Pancreas (tissue), 10 donors: ENCODE measurements around the gene NPTXR. TPM values are rescaled to one million over a fixed set of nuclear protein-coding genes. Genes with fewer than 3 reads are reported as not detected.

Source experiments
- ATAC-seq, 4 donors: fragments of 200-7000 bp; cut with Tn5 transposase; one replicate each; pipeline versions ENCODE4 v1.8.0 to v1.9.1; 2020; ENCODE audit warnings: mild to moderate bottlenecking in 4 of 4, moderate library complexity in 4 of 4
- DNase-seq, 6 donors: peaks; one replicate each; pipeline ENCODE4 v3.0.0-alpha.2; 2020
- FAIRE-seq: peaks from 2 replicates; lab custom pipeline; 2012; peaks lifted over from hg19 to GRCh38; lab: Jason Lieb, UNC
- H3K27ac ChIP-seq, 4 donors: fragments of 200-600 bp; sonication (generic); 1 replicate in 3 of 4; 2 replicates in 1 of 4; pipeline versions ENCODE4 v1.5.0 to v1.8.0; 2020
- H3K27me3 ChIP-seq, 4 donors: fragments of 200-600 bp; one replicate each; pipeline ENCODE4 v1.8.0; 2021
- H3K36me3 ChIP-seq, 3 donors: fragments of 200-600 bp; sonication (generic) in 1 of 3; one replicate each; pipeline versions ENCODE4 v1.5.0 to v1.8.0; 2020 to 2021
- H3K4me1 ChIP-seq, 3 donors: fragments of 200-600 bp; one replicate each; pipeline ENCODE4 v1.8.0; 2021
- H3K4me3 ChIP-seq, 4 donors: fragments of 200-600 bp; sonication (generic) in 2 of 4; one replicate each; pipeline versions ENCODE4 v1.5.0 to v1.8.0; 2020 to 2021
- H3K9me3 ChIP-seq, 4 donors: fragments of 200-600 bp; one replicate each; pipeline ENCODE4 v1.8.0; 2021
- CTCF ChIP-seq, 4 donors: fragments of 200-600 bp; sonication (generic) in 3 of 4; IDR thresholded peaks; one replicate each; pipeline versions ENCODE4 v1.5.0 to v1.8.0; 2021; ENCODE audit warnings: antibody characterized with exemption in 4 of 4
- WGBS, 2 donors: extraction: QIAGEN DNeasy Blood & Tissue Kit; methylation state at CpG; one replicate each; pipeline ENCODE4 v1.1.7; 2013; 5-methylcytosine and 5-hydroxymethylcytosine counted together
- intact Hi-C, 3 donors: fragments of 100-400 bp; cut with DNase I; formaldehyde crosslinking; loops; one replicate each; pipeline versions ENCODE4 v1.11.1 to v1.14.2; 2022
- polyA plus RNA-seq, 2 donors: library from polyadenylated mRNA; stranded (reverse); fragments of 200-250 nt; gene quantifications; one replicate each; pipeline ENCODE4 v1.2.3, GENCODE V29; 2013
- total RNA-seq, 6 donors: library from RNA; stranded (reverse); fragmentation: NEBNext Ultra II Directional in 4 of 6; extraction: Animal tissue kit (Norgen Biotek cat#: 25700) in 4 of 6; gene quantifications; one replicate each; pipeline versions ENCODE4 v1.2.1 to v1.2.4, GENCODE V29; 2021 to 2023
- donor health status: healthy with polysubstance abuse.
- donor health status: DM: no; HTN: no; CAD: no; lungs with moderate emphysema.
- donor health status: DM: no; HTN: no; CAD: no.
- donor health status: control.
- donor health status: control.
- donor health status: Bipolar disorder and iron deficiency.
- donor health status: DM: yes; HTN: yes; CAD: no.
- donor health status: DM: no; HTN: no; CAD: no.
- donor health status: DM: no; HTN: no; CAD: no.
- donor health status: DM: yes; HTN: yes; CAD: no.

Gene NPTXR
- total and polyA plus RNA-seq, 8 donors = 3.0 to 11.0 (median 5.3) TPM

GRCh38 chr22:38844315-38845003, 631 bp upstream of the NPTXR start:
- Histone ChIP-seq H3K4me3 (peak overlapping the region in 3 of 4 donors; percentile 13 to 62 (median 42)), H3K36me3 (no peaks in the 10 kb centered on the region), H3K27me3 (no peaks in the 10 kb centered on the region), H3K4me1 (peaks cover 0 to 15% (median 3%) of the 10 kb centered on the region in 3 donors), H3K9me3 (no peaks in the 10 kb centered on the region), H3K27ac (no peak overlapping the region)
- no peak for TF ChIP-seq CTCF (IDR thresholded peaks at IDR 0.05)
- intact Hi-C loops = no loop called here
- DNase-seq = peak in 1 of 6 donors; percentile 46
- ATAC-seq = peak in 2 of 4 donors; percentile 3 to 5
- FAIRE-seq = no peak
- WGBS, 2 donors = 22% methylated on average over 20 to 22 of the region's 22 CpGs

- no peak for FAIRE-seq
- WGBS, 2 donors = 1% methylated on average over 45 to 68 of the region's 68 CpGs
- peak in 1 of 4 donors; percentile 22 for TF ChIP-seq CTCF (IDR thresholded peaks at IDR 0.05)
- H3K4me1 ChIP-seq = peaks cover 0 to 15% (median 3%) of the 10 kb centered on the region in 3 donors
- no peaks in the 10 kb centered on the region for H3K36me3 ChIP-seq
- H3K4me3 ChIP-seq = peak overlapping the region; percentile 23 to 62 (median 46)
- H3K27ac ChIP-seq = peak overlapping the region; percentile 30 to 49 (median 46)
- intact Hi-C loops = no loop called here
- H3K9me3 ChIP-seq = no peaks in the 10 kb centered on the region
- peak; percentile 58 to 80 (median 64) for ATAC-seq
- DNase-seq = peak in 5 of 6 donors; percentile 54 to 85 (median 70)
- no peaks in the 10 kb centered on the region for H3K27me3 ChIP-seq
These were observed 599 bp downstream of the NPTXR start for GRCh38 chr22:38843201-38843656.

GRCh38 chr22:38842512-38843200, 1.2 kb downstream of the NPTXR start:
- intact Hi-C loops = no loop called here
- H3K9me3 ChIP-seq = no peaks in the 10 kb centered on the region
- TF ChIP-seq CTCF (IDR thresholded peaks at IDR 0.05) = no peak
- no peaks in the 10 kb centered on the region for H3K27me3 ChIP-seq
- 30 to 31% methylated on average over 34 of the region's 34 CpGs for WGBS, 2 donors
- ATAC-seq = no peak
- H3K4me3 ChIP-seq = peak overlapping the region; percentile 23 to 62 (median 46)
- H3K27ac ChIP-seq = peak overlapping the region in 3 of 4 donors; percentile 30 to 49 (median 48)
- no peak for DNase-seq
- H3K4me1 ChIP-seq = peaks cover 0 to 15% (median 3%) of the 10 kb centered on the region in 3 donors
- no peak for FAIRE-seq
- H3K36me3 ChIP-seq = no peaks in the 10 kb centered on the region

GRCh38 chr22:38841635-38842034, 2.2 kb downstream of the NPTXR start:
- FAIRE-seq (no peak), DNase-seq (no peak), ATAC-seq (peak in 1 of 4 donors; percentile 2)
- Histone ChIP-seq H3K4me1 (peaks cover 0 to 15% (median 3%) of the 10 kb centered on the region in 3 donors), H3K36me3 (no peaks in the 10 kb centered on the region), H3K9me3 (no peaks in the 10 kb centered on the region), H3K27ac (peak overlapping the region in 1 of 4 donors; percentile 38), H3K27me3 (no peaks in the 10 kb centered on the region), H3K4me3 (no peak overlapping the region)
- intact Hi-C loops = no loop called here
- TF ChIP-seq CTCF (IDR thresholded peaks at IDR 0.05) = no peak
- 67 to 69% methylated on average over 5 of the region's 5 CpGs for WGBS, 2 donors
